H1 (cell line): ENCODE measurements around the gene GDPD2. TPM values are rescaled to one million over a fixed set of nuclear protein-coding genes. Genes with fewer than 3 reads are reported as not detected.

Experiments
- CTCF ChIA-PET: fragments of 300-600 bp; sonication (Branson Sonifier 250); formaldehyde crosslinking; loops from one replicate; lab custom pipeline; 2021; ENCODE audit not compliant: partially characterized antibody; lab: Charles Lee
- POLR2A ChIA-PET: fragments of 300-600 bp; sonication (Branson Sonifier 250); formaldehyde crosslinking; loops from one replicate; lab custom pipeline; 2021; ENCODE audit warnings: inconsistent platforms; ENCODE audit not compliant: partially characterized antibody; lab: Charles Lee
- DNase-seq, 2 experiments: peaks; one replicate each; pipeline versions ENCODE4 v3.0.0 to v3.0.0-alpha.2; 2010 to 2022; ENCODE audit warnings: low spot score in 2 of 2, low read depth in 1 of 2, mixed read lengths in 1 of 2
- FAIRE-seq: peaks from 2 replicates; lab custom pipeline; 2011; peaks lifted over from hg19 to GRCh38; lab: Jason Lieb, UNC
- H2AFZ ChIP-seq: 2 replicates; pipeline ENCODE4 v1.8.1; 2012; ENCODE audit warnings: low read length, inconsistent platforms
- H2AK5ac ChIP-seq: 2 replicates; pipeline ENCODE4 v1.6.1; 2013; ENCODE audit warnings: low read depth, low read length
- H2BK120ac ChIP-seq: replicated peaks from 2 replicates; pipeline ENCODE3; 2013; ENCODE audit warnings: low read depth, low read length, inconsistent platforms
- H2BK12ac ChIP-seq: 2 replicates; pipeline ENCODE4 v1.6.1; 2013; ENCODE audit warnings: low read depth, low read length
- H2BK15ac ChIP-seq: 2 replicates; pipeline ENCODE4 v1.6.1; 2013; ENCODE audit warnings: low read length
- H2BK20ac ChIP-seq: 2 replicates; pipeline ENCODE4 v1.6.1; 2013; ENCODE audit warnings: low read length
- H2BK5ac ChIP-seq: 2 replicates; pipeline ENCODE4 v1.6.1; 2013; ENCODE audit warnings: low read depth, low read length
- H3K14ac ChIP-seq: 2 replicates; pipeline ENCODE4 v1.6.1; 2013; ENCODE audit warnings: inconsistent platforms; ENCODE audit not compliant: insufficient read length
- H3K18ac ChIP-seq: 2 replicates; pipeline ENCODE4 v1.6.1; 2013; ENCODE audit warnings: low read length; ENCODE audit errors: extremely low read depth
- H3K23ac ChIP-seq: 2 replicates; pipeline ENCODE4 v1.6.1; 2013; ENCODE audit warnings: inconsistent platforms; ENCODE audit not compliant: insufficient read length
- H3K23me2 ChIP-seq: 2 replicates; pipeline ENCODE4 v1.6.1; 2013; ENCODE audit warnings: low read depth, low read length
- H3K27ac ChIP-seq: 2 replicates; pipeline ENCODE4 v1.6.1; 2011; ENCODE audit warnings: low read depth, low read length, inconsistent platforms
- H3K27me3 ChIP-seq, 4 experiments: replicated peaks in 1 of 4; 1 replicate in 1 of 4; 2 replicates in 3 of 4; pipeline versions ENCODE4 v1.6.1 to v1.8.1; 2011 to 2013; ENCODE audit warnings: low read length in 3 of 4, mild to moderate bottlenecking in 3 of 4, inconsistent platforms in 2 of 4, mixed read lengths in 2 of 4, moderate library complexity in 1 of 4; ENCODE audit not compliant: control insufficient read depth in 3 of 4, insufficient read depth in 3 of 4; ENCODE audit errors: extremely low read depth in 1 of 4
- H3K36me3 ChIP-seq, 4 experiments: 2 replicates each; pipeline versions ENCODE4 v1.6.1 to v1.8.1; 2011 to 2013; ENCODE audit warnings: mild to moderate bottlenecking in 4 of 4, low read length in 3 of 4, moderate library complexity in 2 of 4, control low read depth in 1 of 4, inconsistent platforms in 1 of 4; ENCODE audit not compliant: insufficient read depth in 4 of 4, control insufficient read depth in 2 of 4
- H3K4ac ChIP-seq: replicated peaks from 2 replicates; pipeline ENCODE3; 2013; ENCODE audit warnings: low read length, low read depth, mixed read lengths, inconsistent platforms; ENCODE audit not compliant: insufficient read length
- H3K4me1 ChIP-seq, 4 experiments: replicated peaks in 1 of 4; 1 replicate in 1 of 4; 2 replicates in 3 of 4; pipeline versions ENCODE4 v1.6.1 to v1.8.1; 2011 to 2013; ENCODE audit warnings: low read length in 3 of 4, inconsistent platforms in 2 of 4, mixed read lengths in 1 of 4; ENCODE audit not compliant: insufficient read depth in 4 of 4, control insufficient read depth in 3 of 4
- H3K4me2 ChIP-seq, 2 experiments: 2 replicates each; pipeline versions ENCODE4 v1.6.1 to v1.8.1; 2011 to 2013; ENCODE audit warnings: low read depth in 2 of 2, low read length in 2 of 2, control low read depth in 1 of 2, inconsistent platforms in 1 of 2, mild to moderate bottlenecking in 1 of 2; ENCODE audit not compliant: insufficient read depth in 1 of 2
- H3K4me3 ChIP-seq, 4 experiments: fragments of 200-600, 300-600 bp in 1 of 4; sonication (generic), shearing (Covaris generic), sonication (Bioruptor Twin) in 1 of 4; 2 replicates each; pipeline versions ENCODE4 v1.5.1 to v1.8.1; 2011 to 2016; ENCODE audit warnings: low read length in 4 of 4, low read depth in 3 of 4, control low read depth in 2 of 4, inconsistent platforms in 2 of 4, mild to moderate bottlenecking in 2 of 4, mixed read lengths in 1 of 4, moderate library complexity in 1 of 4; ENCODE audit not compliant: insufficient read depth in 2 of 4; ENCODE audit errors: extremely low read depth in 1 of 4
- H3K56ac ChIP-seq: replicated peaks from 2 replicates; pipeline ENCODE3; 2013; ENCODE audit warnings: low read depth, mild to moderate bottlenecking, mixed read lengths, low read length, inconsistent platforms; ENCODE audit not compliant: insufficient read length
- H3K79me1 ChIP-seq: 2 replicates; pipeline ENCODE4 v1.6.1; 2013; ENCODE audit warnings: low read depth, low read length, control low read depth
- H3K79me2 ChIP-seq, 2 experiments: 2 replicates each; pipeline versions ENCODE4 v1.6.1 to v1.8.1; 2012 to 2013; ENCODE audit warnings: low read length in 2 of 2, mild to moderate bottlenecking in 2 of 2, inconsistent platforms in 1 of 2; ENCODE audit not compliant: insufficient read depth in 2 of 2, control insufficient read depth in 1 of 2
- H3K9ac ChIP-seq, 4 experiments: replicated peaks in 1 of 4; 1 replicate in 1 of 4; 2 replicates in 3 of 4; pipeline versions ENCODE4 v1.6.1 to v1.8.1; 2011 to 2013; ENCODE audit warnings: low read depth in 3 of 4, low read length in 3 of 4, control low read depth in 2 of 4, mild to moderate bottlenecking in 2 of 4, moderate library complexity in 2 of 4, inconsistent platforms in 1 of 4; ENCODE audit errors: extremely low read depth in 1 of 4
- H3K9me3 ChIP-seq, 2 experiments: 2 replicates each; pipeline versions ENCODE4 v1.6.1 to v1.8.1; 2012 to 2013; ENCODE audit warnings: mild to moderate bottlenecking in 2 of 2, moderate library complexity in 2 of 2, control low read depth in 1 of 2, inconsistent platforms in 1 of 2, low read depth in 1 of 2, low read length in 1 of 2, mixed read lengths in 1 of 2; ENCODE audit not compliant: insufficient read depth in 2 of 2
- H4K20me1 ChIP-seq, 2 experiments: replicated peaks in 1 of 2; 2 replicates each; pipeline versions ENCODE3 to v1.8.1; 2011 to 2013; ENCODE audit warnings: inconsistent platforms in 2 of 2, low read length in 2 of 2, mild to moderate bottlenecking in 1 of 2; ENCODE audit not compliant: insufficient read depth in 2 of 2, control insufficient read depth in 1 of 2
- H4K5ac ChIP-seq: 2 replicates; pipeline ENCODE4 v1.6.1; 2013; ENCODE audit warnings: low read length, low read depth, mixed read lengths, inconsistent platforms; ENCODE audit not compliant: insufficient read length
- H4K8ac ChIP-seq: 2 replicates; pipeline ENCODE4 v1.8.0; 2013; ENCODE audit warnings: mild to moderate bottlenecking, moderate library complexity, low read length, inconsistent platforms; ENCODE audit not compliant: insufficient read depth; ENCODE audit errors: extremely low read depth
- H4K91ac ChIP-seq: replicated peaks from 2 replicates; pipeline ENCODE3; 2013; ENCODE audit warnings: low read length, mixed read lengths, inconsistent platforms; ENCODE audit not compliant: insufficient read length
- CBX5 ChIP-seq: fragments of 300-800, 300-1000 bp; sonication (generic); IDR thresholded peaks from 2 replicates; pipeline ENCODE4 v1.7.1; 2016; ENCODE audit warnings: antibody characterized with exemption, low read length, low read depth
- EP300 ChIP-seq, 2 experiments: IDR thresholded peaks; 1 replicate in 1 of 2; 2 replicates in 1 of 2; pipeline ENCODE4 v1.6.1; 2011 to 2012; ENCODE audit warnings: low read depth in 2 of 2, low read length in 2 of 2, mild to moderate bottlenecking in 2 of 2, borderline replicate concordance in 1 of 2, inconsistent platforms in 1 of 2, moderate library complexity in 1 of 2
- HDAC2 ChIP-seq, 2 experiments: fragments of 300-600 bp in 1 of 2; sonication (generic) in 1 of 2; IDR thresholded peaks; 2 replicates each; pipeline ENCODE4 v1.6.1; 2011 to 2012; ENCODE audit warnings: low read depth in 2 of 2, low read length in 2 of 2, mild to moderate bottlenecking in 2 of 2, moderate library complexity in 2 of 2, borderline replicate concordance in 1 of 2, inconsistent platforms in 1 of 2
- KDM4A ChIP-seq: IDR thresholded peaks from one replicate; pipeline ENCODE4 v1.7.1; 2012; ENCODE audit warnings: low read depth, mild to moderate bottlenecking, moderate library complexity, low read length, inconsistent platforms; ENCODE audit not compliant: severe bottlenecking
- WGBS, 2 experiments: shearing (Covaris generic) in 1 of 2; methylation state at CpG; one replicate each; pipeline versions ENCODE4 v1.1.6 to v1.1.7; 2013 to 2015; ENCODE audit warnings: low lambda C conversion rate in 2 of 2, mixed read lengths in 2 of 2, inconsistent platforms in 1 of 2, low coverage in 1 of 2, missing lambda C conversion rate in 1 of 2; ENCODE audit not compliant: insufficient replicate concordance in 2 of 2, insufficient coverage in 1 of 2, insufficient read length in 1 of 2; ENCODE audit errors: extremely low coverage in 1 of 2, missing lambda C conversion rate in 1 of 2; 5-methylcytosine and 5-hydroxymethylcytosine counted together
- polyA plus RNA-seq, 7 experiments: library from polyadenylated mRNA; depleted of rRNA in 3 of 7; stranded (reverse) in 5 of 7; unstranded in 2 of 7; fragments of >200 nt in 5 of 7; fragments of 200-250 nt in 2 of 7; gene quantifications; 1 replicate in 5 of 7; 2 replicates in 1 of 7; 4 replicates in 1 of 7; pipeline versions ENCODE4 v1.2.1 to v1.2.3, GENCODE V29; 2011 to 2013; ENCODE audit warnings: missing spikeins in 2 of 7, mixed read lengths in 2 of 7
- total RNA-seq: library from RNA; stranded (reverse); fragmentation: NEBNext Ultra II Directional; extraction: Animal tissue kit (Norgen Biotek cat#: 25700); gene quantifications from 2 replicates; pipeline ENCODE4 v1.2.1, GENCODE V29; 2021

GDPD2 gene
- total and polyA plus RNA-seq, 2 of the 8 experiments (the other 6 are each of a cell fraction or from before 2014, with no cell fraction given): 25.6 to 68.3 TPM

- Histone ChIP-seq H3K56ac (no peak overlapping the region), H4K20me1 (no peaks in the 10 kb centered on the region), H2BK15ac (no peak overlapping the region), H3K4me1 (no peaks in the 10 kb centered on the region; a peak in 1 of 7 replicates), H3K9ac (no peak overlapping the region), H2AFZ (no peak overlapping the region), H3K23ac (no peak overlapping the region), H3K9me3 (no peaks in the 10 kb centered on the region), H3K4ac (no peak overlapping the region), H2BK12ac (no peak overlapping the region), H3K18ac (no peak overlapping the region), H3K79me1 (no peaks in the 10 kb centered on the region), H2BK5ac (no peak overlapping the region), H3K4me3 (peak overlapping the region; percentile 2 to 54 (median 10); a peak in 4 of 8 replicates), H4K8ac (no peak overlapping the region; the same call in none of the 2 replicates), H2BK120ac (no peak overlapping the region), H3K36me3 (no peaks in the 10 kb centered on the region), H2BK20ac (no peak overlapping the region), H2AK5ac (no peak overlapping the region), H4K5ac (no peak overlapping the region), H3K79me2 (no peaks in the 10 kb centered on the region), H3K4me2 (peak overlapping the region; percentile 60 to 68), H3K27ac (no peak overlapping the region), H3K14ac (no peak overlapping the region), H3K23me2 (no peaks in the 10 kb centered on the region; the same call in 1 of the 2 replicates), H3K27me3 (peaks cover 0 to 12% (median 10%) of the 10 kb centered on the region in 4 experiments; a peak in 4 of 7 replicates), H4K91ac (no peak overlapping the region)
- FAIRE-seq (no peak), DNase-seq (no peak)
- TF ChIP-seq HDAC2 (IDR thresholded peaks at IDR 0.05; ENCODE audit: borderline replicate concordance in 1 of 2, low read depth in 2 of 2, low read length in 2 of 2): no peak
- no peak for TF ChIP-seq CBX5
- peak; percentile 14 for TF ChIP-seq KDM4A
- TF ChIP-seq EP300 (IDR thresholded peaks at IDR 0.05; ENCODE audit: borderline replicate concordance in 1 of 2, low read depth in 2 of 2, low read length in 2 of 2): no peak
- ChIA-PET POLR2A (interaction anchor here (3.0 kb wide), 1 partner anchor 10 kb away, joined by 22 read pairs; no protein-coding TSS in a partner anchor), CTCF (interaction anchor here (1.7 kb wide), 1 partner anchor 10 kb away, joined by 11 read pairs; no protein-coding TSS in a partner anchor)
- WGBS, 2 experiments: 10% methylated on average over 20 of the region's 61 CpGs; no CpG with 5 or more reads in 1 of the 2 experiments
These were observed 22.0 kb downstream of the GDPD2 start for GRCh38 chrX:70444946-70445656.
